Ecto neural progenitor cell (in vitro differentiated cells): ENCODE measurements around the gene SHISA7.
A peak's percentile ranks its signal among the peaks of the same experiment; 100 is the strongest.
"Not testable (repeated sequence)": the region's sequence is repeated elsewhere in the genome, so short reads cannot be mapped to it uniquely, and the experiment has no call there.

Source experiments
- DNase-seq: peaks from one replicate; pipeline ENCODE4 v3.0.0-alpha.2; 2018; ENCODE audit warnings: low spot score

SHISA7 gene

DNA sequence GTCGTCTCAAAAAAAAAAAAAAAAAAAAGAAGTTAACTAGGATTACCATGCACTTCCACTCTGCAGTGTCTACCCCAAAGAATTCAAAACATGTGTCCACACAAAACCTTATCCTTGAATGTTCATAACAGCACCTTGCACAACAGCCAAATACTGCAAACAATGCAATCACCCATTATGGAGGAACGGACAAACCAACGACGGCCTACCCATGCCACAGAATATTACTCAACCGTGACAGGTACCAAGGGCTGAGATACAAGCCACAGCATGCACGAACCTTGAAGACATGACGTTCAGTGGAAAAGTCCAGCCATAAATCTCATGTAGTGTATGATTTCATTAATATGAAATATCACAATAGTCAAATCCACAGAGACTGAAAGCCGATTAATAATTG lies 3.0 kb upstream of the SHISA7 start:
- DNase-seq, result no peak

DNA sequence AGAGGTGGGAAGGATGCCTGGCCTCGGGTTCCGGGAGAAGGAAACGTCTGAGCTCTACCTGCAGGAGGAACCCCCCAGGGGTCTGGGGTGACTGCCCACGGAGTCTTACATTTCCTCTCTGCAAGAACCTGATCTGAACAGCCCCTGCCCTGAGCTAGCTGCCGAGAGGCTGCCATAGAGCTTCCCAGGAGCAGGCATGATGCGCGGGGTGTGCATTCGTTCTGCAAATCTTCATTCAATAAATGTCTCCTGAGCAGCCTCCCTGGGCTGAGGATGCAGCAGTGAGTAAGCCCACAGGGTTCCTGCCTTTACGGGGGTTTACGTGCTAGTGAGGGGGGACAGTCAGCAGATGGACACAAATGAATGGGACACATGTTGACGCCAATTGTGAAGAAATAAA lies 1.5 kb upstream of the SHISA7 start:
- no peak for DNase-seq

DNA sequence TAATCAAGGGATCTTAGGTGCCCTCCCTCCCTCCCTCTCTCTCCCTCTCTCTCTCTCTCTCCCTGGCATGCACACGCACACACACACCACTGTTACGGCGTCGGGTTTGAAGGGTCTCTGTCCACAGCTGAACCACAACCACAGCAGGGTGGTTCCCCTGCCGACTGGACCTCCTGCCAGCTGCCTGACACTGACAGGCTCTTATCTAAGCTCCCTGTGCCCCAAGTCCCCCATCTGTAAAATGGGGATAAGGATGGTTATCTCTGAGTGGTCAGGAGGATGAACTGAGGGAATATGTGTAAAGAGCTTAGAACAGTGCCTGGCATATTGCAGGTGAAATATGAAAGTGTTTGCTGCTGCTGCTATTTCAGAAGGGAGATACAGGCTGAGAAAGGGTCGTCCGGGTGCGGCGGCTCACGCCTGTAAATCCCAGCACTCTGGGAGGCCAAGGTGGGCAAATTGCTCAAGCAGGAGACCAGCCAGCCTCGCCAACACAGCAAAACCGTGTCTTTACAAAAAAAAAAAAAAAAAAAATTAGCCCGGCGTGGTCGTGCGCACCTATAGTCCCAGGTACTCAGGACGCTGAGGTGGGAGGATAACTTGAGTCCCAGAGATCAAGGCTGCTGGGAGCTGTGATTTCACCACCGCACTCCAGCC lies 852 bp upstream of the SHISA7 start:
- DNase-seq, result no peak

DNA sequence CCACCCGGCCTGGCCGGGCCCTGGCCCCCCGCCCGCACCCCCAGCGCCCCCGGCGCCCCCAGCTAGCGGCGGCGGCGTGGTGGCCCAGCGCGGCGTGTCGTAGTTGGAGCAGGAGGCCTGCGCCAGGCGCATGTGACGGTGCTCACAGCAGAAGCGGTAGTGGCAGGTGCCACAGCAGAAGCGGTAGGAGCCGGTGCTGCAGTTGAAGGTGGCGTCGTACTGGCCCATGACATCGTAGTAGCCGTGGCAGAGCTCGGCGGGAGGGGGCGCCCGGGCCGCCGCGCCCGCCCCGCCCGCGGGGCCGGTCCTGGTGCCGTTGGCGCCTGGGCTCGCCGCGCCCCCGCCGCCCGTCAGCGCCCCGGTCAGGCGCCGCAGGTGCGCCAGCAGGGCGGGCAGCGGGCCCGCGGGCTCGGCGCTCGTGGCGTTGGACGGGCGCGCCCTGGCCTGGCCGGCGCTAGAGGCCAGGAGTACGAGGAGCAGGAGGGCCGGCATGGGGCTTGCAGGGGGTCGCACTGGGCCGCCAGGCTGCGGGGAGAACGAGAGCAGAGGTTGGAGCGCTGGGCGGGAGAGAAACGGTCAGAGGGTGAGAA lies 633 bp downstream of the SHISA7 start:
- DNase-seq, result no peak

DNA sequence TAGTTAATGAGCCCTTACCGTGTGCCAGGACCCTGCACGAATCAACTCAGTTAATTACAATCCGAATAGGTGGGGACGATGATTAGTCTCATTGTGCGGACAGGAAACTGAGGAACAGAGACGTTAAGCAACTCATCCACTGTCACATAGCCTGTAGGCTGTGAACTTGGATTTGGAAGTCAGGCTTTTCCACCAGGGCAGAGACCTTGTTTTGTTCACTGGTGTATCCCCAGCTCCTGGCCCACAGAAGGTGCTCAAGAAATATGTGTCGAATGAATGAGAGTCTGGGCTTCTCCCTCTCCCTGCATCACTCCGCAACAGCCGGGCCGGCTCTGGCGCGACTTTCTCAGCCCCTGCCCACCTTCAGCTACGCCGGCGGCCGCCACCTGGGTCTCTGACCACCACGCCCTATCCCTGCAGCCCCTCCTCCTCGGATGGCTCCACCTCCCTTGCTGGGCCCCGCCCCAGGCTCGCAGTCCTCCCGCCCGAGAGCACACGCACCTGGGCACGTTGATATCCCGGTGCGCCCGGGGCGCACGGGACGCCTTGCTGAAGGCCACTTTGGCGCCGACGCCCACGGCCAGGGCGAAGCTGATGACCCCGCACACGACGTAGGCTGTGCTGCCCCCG lies 1.3 kb downstream of the SHISA7 start:
- DNase-seq, result no peak

DNA sequence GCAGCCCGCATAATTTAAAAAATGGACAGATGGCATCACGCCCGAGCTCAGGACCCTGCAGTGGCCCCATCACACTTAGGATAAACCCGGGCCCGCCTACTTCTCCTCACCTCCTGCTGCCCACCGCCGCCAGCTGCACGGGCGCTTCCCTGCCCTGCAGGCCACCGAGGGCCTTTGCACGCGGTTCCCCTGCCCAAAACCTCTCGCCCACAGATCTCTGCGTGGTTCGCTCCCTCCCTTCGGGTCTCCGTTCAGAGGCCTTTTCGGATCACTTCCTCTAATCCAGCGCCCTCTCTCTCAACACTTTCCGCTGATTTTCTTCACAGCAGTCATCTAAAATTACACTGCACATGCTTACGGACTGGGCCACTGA lies 1.8 kb downstream of the SHISA7 start:
- DNase-seq, result no peak

DNA sequence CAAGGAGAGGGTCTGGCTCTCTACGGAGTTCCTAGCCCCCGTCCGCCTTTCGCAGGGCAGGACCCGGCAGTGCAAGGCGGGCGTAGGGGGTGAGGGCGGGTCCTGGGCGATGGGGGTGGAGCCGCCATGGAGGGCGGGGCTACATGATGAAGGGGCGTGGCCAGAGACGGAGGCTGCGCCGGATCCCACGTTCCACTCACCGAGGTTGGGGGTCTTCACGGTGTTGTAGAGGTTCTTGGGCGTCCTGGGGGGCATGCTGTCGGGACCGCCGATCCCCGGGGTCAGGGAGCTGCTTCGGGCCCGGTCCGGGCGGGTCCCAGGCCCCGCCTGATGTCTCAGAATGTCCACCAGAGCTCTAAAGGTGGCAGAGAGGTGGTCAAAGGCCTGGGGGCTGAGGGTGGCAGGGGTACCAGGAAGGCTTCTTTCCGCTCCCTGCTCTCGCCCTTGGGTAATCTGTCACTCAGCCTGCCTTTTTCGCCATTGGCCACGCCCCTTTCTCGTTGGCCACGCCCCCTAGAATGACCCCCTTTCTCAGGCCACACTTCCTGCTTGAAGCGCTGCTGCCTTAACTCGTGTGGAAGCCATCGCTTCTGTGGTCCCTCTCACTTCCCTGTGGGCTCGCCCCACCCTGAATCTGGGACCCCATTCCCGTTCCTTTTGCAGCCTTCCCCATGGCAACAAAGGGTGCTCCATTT lies 2.5 kb downstream of the SHISA7 start:
- no peak for DNase-seq

- no peak for DNase-seq
These were observed 4.0 kb downstream of the SHISA7 start for GRCh38 chr19:55439052-55439451.

GRCh38 chr19:55437410-55437809 lies 5.7 kb downstream of the SHISA7 start:
- peak; percentile 90 for DNase-seq

DNA sequence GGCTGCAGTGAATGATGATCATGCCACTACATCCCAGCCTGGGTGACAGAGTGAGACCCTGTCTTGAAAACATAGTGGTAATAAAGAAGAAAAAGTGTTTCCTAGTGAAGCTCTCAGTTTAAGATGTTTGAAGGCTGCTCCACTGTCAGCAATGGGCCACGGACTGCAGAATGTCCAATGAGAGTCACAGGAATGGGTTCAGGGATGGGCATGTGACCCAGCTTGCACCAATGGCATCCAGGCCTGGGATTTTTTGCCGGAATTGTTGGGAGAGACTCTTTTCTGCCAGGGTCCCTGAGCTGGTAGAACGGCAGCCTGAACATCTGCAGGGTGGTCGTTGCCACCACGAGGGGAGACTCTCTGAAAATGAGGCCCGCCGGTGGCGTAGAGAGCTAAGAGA lies 6.3 kb downstream of the SHISA7 start:
- no peak for DNase-seq

DNA sequence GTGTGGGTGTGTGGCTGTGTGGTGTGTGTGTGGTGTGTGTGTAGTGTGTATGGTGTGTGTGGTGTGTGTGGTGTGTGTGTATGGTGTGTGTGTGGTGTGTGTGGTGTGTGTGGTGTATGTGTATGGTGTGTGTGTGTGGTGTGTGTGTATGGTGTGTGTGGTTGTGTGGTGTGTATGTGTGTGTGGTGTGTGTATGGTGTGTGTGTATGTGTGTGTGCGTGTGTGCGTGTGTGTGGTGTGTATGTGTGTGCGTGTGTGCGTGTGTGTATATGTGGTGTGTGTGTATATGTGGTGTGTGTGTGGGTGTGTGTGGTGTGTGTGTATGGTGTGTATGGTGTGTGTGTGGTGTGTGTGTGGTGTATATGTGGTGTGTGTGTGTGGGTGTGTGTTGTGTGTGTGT lies 8.1 kb downstream of the SHISA7 start:
- peak; percentile 24 for DNase-seq

- no peak for DNase-seq
These were observed 8.7 kb downstream of the SHISA7 start for GRCh38 chr19:55434356-55434919.

DNA sequence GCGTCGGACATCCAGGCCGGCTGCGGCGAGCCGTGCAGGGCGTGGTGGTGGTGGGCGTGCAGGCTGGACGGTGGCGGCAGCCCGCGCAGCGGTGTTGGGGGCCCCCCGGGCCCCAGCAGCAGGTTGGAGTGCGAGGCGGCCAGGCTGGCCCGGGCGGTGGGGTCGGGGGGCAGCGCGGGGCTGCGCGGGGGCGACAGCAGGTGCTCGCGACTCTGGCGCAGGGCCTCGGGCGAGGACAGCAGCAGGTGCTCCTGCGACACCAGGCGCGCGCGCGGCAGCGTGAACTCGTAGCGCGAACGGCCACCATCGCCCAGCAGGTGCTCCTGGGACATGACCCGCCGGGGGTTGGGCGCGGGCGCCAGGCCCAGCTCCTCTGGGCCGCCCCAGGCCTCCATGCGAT lies 9.8 kb downstream of the SHISA7 start:
- DNase-seq, result peak; percentile 36

GRCh38 chr19:55432241-55432959 lies 10.7 kb downstream of the SHISA7 start:
- DNase-seq, result peak; percentile 37

DNA sequence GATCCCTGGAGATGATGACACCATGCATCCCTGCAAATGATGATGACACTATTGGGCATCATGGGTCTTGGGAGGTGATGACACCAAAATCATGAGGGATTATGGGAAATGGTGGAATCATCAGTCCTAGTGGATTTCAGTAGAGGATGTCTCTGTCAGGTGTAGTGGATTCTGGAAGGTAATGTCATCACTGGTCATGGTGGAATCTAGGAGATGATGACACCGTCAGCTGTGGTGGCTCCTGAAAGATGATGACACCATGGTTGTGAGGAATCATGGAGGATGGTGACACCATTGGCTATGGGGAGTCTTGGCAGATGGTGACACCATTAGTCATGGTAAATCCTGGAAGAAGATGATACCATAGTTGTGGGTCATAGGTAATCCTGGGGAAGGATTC lies 11.9 kb downstream of the SHISA7 start:
- no peak for DNase-seq

- no peak for DNase-seq
These were observed 17.1 kb downstream of the SHISA7 start for GRCh38 chr19:55426042-55426441.

GRCh38 chr19:55424518-55424917 lies 18.6 kb downstream of the SHISA7 start:
- no peak for DNase-seq

GRCh38 chr19:55423225-55424005 lies 19.7 kb downstream of the SHISA7 start:
- no peak for DNase-seq

DNA sequence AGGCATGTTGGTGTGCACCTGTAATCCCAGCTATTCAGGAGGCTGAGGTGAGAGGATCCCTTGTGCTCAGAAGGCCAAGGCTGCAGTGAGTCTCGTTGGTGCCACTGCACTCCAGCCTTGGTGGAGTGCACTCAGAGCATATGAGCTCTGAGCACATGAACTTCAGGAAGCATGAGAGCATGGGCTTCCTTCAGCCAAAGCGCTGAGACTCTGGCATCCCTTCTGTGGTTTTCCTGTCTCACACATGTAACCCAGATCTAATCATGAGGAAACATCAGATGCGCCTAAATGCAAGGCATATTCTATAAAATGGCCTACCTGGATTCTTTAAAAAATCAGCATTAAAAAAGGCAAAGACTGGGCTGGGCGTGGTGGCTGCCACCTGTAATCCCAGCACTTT lies 21.8 kb downstream of the SHISA7 start:
- not testable (repeated sequence) for DNase-seq

GRCh38 chr19:55419624-55420236 lies 23.4 kb downstream of the SHISA7 start:
- no peak for DNase-seq

DNA sequence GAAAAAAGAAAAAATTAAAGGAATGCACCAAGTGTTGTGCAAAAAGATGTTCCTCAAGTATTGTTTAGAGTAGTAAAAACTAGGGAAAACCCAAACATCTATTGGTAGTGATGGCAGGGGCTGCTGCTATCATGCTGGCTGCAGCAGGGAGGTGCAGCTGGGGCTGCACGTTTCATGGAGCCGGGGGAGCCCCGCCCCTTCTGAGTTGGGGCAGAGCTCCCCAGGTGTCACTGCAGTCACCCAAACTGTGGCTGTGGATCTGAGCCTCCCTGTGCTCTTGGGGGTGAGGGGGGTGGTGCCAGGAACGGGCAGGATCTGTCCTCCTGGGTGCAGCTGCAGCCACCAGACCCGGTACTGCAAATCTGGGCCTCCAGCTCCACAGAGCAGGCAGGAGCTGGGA lies 24.0 kb downstream of the SHISA7 start:
- DNase-seq, result no peak
